Transverse colon (tissue), 1 donor: ENCODE measurements around the gene UNK.

Experiments
- EP300 ChIP-seq: sonication (generic); formaldehyde crosslinking; IDR thresholded peaks from one replicate; pipeline ENCODE4 v1.6.1; 2017; ENCODE audit warnings: antibody characterized with exemption, low read depth
- POLR2A ChIP-seq: fragments of 450-650 bp; IDR thresholded peaks from one replicate; pipeline ENCODE4 v1.6.1; 2016; ENCODE audit warnings: antibody characterized with exemption, mild to moderate bottlenecking, moderate library complexity

- TF ChIP-seq POLR2A (no peak), EP300 (no peak)
Observed at GRCh38 chr17:75757086-75757681, 27.4 kb upstream of the UNK start.
